Activated CD4-positive, alpha-beta T cell treated with anti-CD3 and anti-CD28 coated beads for 36 hours (primary cell): ENCODE results near the gene CENPP. TPM values are rescaled to one million over a fixed set of nuclear protein-coding genes. Genes with fewer than 3 reads are reported as not detected.

Experiments used
- ATAC-seq: fragments of 200-7000 bp; cut with Tn5 transposase; one replicate; pipeline ENCODE4 v1.10.0; 2021; ENCODE audit warnings: mild to moderate bottlenecking, moderate library complexity
- CTCF ChIA-PET: fragments of 350-600 bp; sonication (Branson Sonifier 250); formaldehyde crosslinking; loops from one replicate; lab custom pipeline; 2021; ENCODE audit warnings: antibody characterized with exemption; lab: Charles Lee
- POLR2A ChIA-PET: fragments of 350-600 bp; sonication (Branson Sonifier 250); formaldehyde crosslinking; loops from one replicate; lab custom pipeline; 2021; ENCODE audit warnings: antibody characterized with exemption, inconsistent platforms; lab: Charles Lee
- DNase-seq: peaks from one replicate; pipeline ENCODE4 v3.0.0-alpha.2; 2020
- H3K27ac Mint-ChIP-seq: one replicate; pipeline ENCODE4 v1.8.0; 2021; ENCODE audit warnings: mixed read lengths
- H3K27me3 Mint-ChIP-seq: one replicate; pipeline ENCODE4 v1.8.0; 2021; ENCODE audit warnings: mixed read lengths
- H3K36me3 Mint-ChIP-seq: one replicate; pipeline ENCODE4 v1.8.0; 2021; ENCODE audit warnings: low read depth, mixed read lengths
- H3K4me1 Mint-ChIP-seq: one replicate; pipeline ENCODE4 v1.8.0; 2021; ENCODE audit warnings: mixed read lengths
- H3K4me3 Mint-ChIP-seq: one replicate; pipeline ENCODE4 v1.8.0; 2021; ENCODE audit warnings: mild to moderate bottlenecking, moderate library complexity, mixed read lengths
- H3K9me3 Mint-ChIP-seq: one replicate; pipeline ENCODE4 v1.8.0; 2021; ENCODE audit warnings: low read depth, mixed read lengths
- intact Hi-C, 2 experiments: fragments of 100-400 bp; cut with DNase I in 1 of 2; cut with micrococcal nuclease in 1 of 2; formaldehyde crosslinking; loops; one replicate each; pipeline versions ENCODE4 v1.14.2 to v1.15.1; 2022 to 2024; cut with DNase I, micrococcal nuclease
- total RNA-seq, 2 experiments: library from RNA; stranded (reverse); gene quantifications; one replicate each; pipeline ENCODE4 v1.2.3, GENCODE V29; 2021

The CENPP gene
- total RNA-seq, 2 experiments from 2014 or later: 22.8 to 32.3 TPM

GRCh38 chr9:92637326-92637725, 311.6 kb downstream of the CENPP start:
- POLR2A ChIA-PET: no interaction called here
- intact Hi-C loops: loop anchor here in 1 of 2 experiments (10.0 kb wide), 2 partner anchors 313 to 343 kb away; partner anchors contain the start of genes CENPP, IARS1 and NOL8
- ATAC-seq: no peak
- Mint-ChIP-seq H3K27me3 (no peaks in the 10 kb centered on the region), H3K27ac (no peak overlapping the region), H3K4me3 (no peak overlapping the region), H3K4me1 (no peaks in the 10 kb centered on the region), H3K36me3 (peaks cover 38% of the 10 kb centered on the region), H3K9me3 (no peaks in the 10 kb centered on the region)
- no peak for DNase-seq
- CTCF ChIA-PET: no interaction called here

- H3K27ac Mint-ChIP-seq: no peak overlapping the region
- peaks cover 35% of the 10 kb centered on the region for H3K36me3 Mint-ChIP-seq
- ChIA-PET POLR2A (no interaction called here), CTCF (no interaction called here)
- no peak for ATAC-seq
- H3K4me3 Mint-ChIP-seq: no peak overlapping the region
- intact Hi-C loops: loop anchor here in 1 of 2 experiments (10.0 kb wide), 2 partner anchors 313 to 343 kb away; partner anchors contain the start of genes CENPP, IARS1 and NOL8
- no peak for DNase-seq
- no peaks in the 10 kb centered on the region for H3K4me1 Mint-ChIP-seq
- H3K27me3 Mint-ChIP-seq: no peaks in the 10 kb centered on the region
- H3K9me3 Mint-ChIP-seq: no peaks in the 10 kb centered on the region
These were observed 312.3 kb downstream of the CENPP start for GRCh38 chr9:92637886-92638620.

GRCh38 chr9:92638621-92639101, 312.9 kb downstream of the CENPP start:
- Mint-ChIP-seq H3K36me3 (peaks cover 39% of the 10 kb centered on the region), H3K4me3 (no peak overlapping the region), H3K27me3 (no peaks in the 10 kb centered on the region), H3K4me1 (no peaks in the 10 kb centered on the region), H3K9me3 (no peaks in the 10 kb centered on the region), H3K27ac (no peak overlapping the region)
- intact Hi-C loops: loop anchor here in 1 of 2 experiments (10.0 kb wide), 2 partner anchors 314 to 344 kb away; partner anchors contain the start of genes CENPP, IARS1 and NOL8
- POLR2A ChIA-PET: no interaction called here
- ATAC-seq: no peak
- DNase-seq: no peak
- CTCF ChIA-PET: no interaction called here

GRCh38 chr9:92639124-92639523, 313.4 kb downstream of the CENPP start:
- H3K4me3 Mint-ChIP-seq: no peak overlapping the region
- intact Hi-C loops: loop anchor here in 1 of 2 experiments (10.0 kb wide), 2 partner anchors 314 to 344 kb away; partner anchors contain the start of genes CENPP, IARS1 and NOL8
- no peaks in the 10 kb centered on the region for H3K27me3 Mint-ChIP-seq
- POLR2A ChIA-PET: no interaction called here
- H3K9me3 Mint-ChIP-seq: no peaks in the 10 kb centered on the region
- no peak overlapping the region for H3K27ac Mint-ChIP-seq
- no peaks in the 10 kb centered on the region for H3K4me1 Mint-ChIP-seq
- H3K36me3 Mint-ChIP-seq: peaks cover 39% of the 10 kb centered on the region
- no peak for DNase-seq
- CTCF ChIA-PET: no interaction called here
- ATAC-seq: no peak

GRCh38 chr9:92639791-92640271, 314.1 kb downstream of the CENPP start:
- Mint-ChIP-seq H3K27ac (no peak overlapping the region), H3K4me1 (no peaks in the 10 kb centered on the region), H3K27me3 (no peaks in the 10 kb centered on the region), H3K4me3 (no peak overlapping the region), H3K36me3 (peaks cover 39% of the 10 kb centered on the region), H3K9me3 (no peaks in the 10 kb centered on the region)
- intact Hi-C loops: loop anchor here in 1 of 2 experiments (10.0 kb wide), 2 partner anchors 315 to 345 kb away; partner anchors contain the start of genes CENPP, IARS1 and NOL8
- POLR2A ChIA-PET: no interaction called here
- ATAC-seq: no peak
- CTCF ChIA-PET: no interaction called here
- no peak for DNase-seq

GRCh38 chr9:92640398-92641091, 314.8 kb downstream of the CENPP start:
- no peaks in the 10 kb centered on the region for H3K27me3 Mint-ChIP-seq
- no peak overlapping the region for H3K4me3 Mint-ChIP-seq
- H3K9me3 Mint-ChIP-seq: no peaks in the 10 kb centered on the region
- ChIA-PET CTCF (no interaction called here), POLR2A (no interaction called here)
- H3K4me1 Mint-ChIP-seq: no peaks in the 10 kb centered on the region
- DNase-seq: no peak
- no peak overlapping the region for H3K27ac Mint-ChIP-seq
- intact Hi-C loops: no loop called here
- peaks cover 44% of the 10 kb centered on the region for H3K36me3 Mint-ChIP-seq
- no peak for ATAC-seq

- CTCF ChIA-PET: no interaction called here
- Mint-ChIP-seq H3K9me3 (peaks cover 2% of the 10 kb centered on the region), H3K27me3 (no peaks in the 10 kb centered on the region), H3K36me3 (peaks cover 51% of the 10 kb centered on the region), H3K4me1 (peaks cover 2% of the 10 kb centered on the region), H3K27ac (no peak overlapping the region), H3K4me3 (no peak overlapping the region)
- DNase-seq: no peak
- POLR2A ChIA-PET: no interaction called here
- no peak for ATAC-seq
- intact Hi-C loops: no loop called here
These were observed 315.5 kb downstream of the CENPP start for GRCh38 chr9:92641092-92641809.

GRCh38 chr9:92642041-92642451, 316.3 kb downstream of the CENPP start:
- H3K4me3 Mint-ChIP-seq: no peak overlapping the region
- H3K4me1 Mint-ChIP-seq: peaks cover 7% of the 10 kb centered on the region
- intact Hi-C loops: no loop called here
- H3K36me3 Mint-ChIP-seq: peaks cover 55% of the 10 kb centered on the region
- ATAC-seq: no peak
- H3K27me3 Mint-ChIP-seq: no peaks in the 10 kb centered on the region
- H3K9me3 Mint-ChIP-seq: peaks cover 2% of the 10 kb centered on the region
- DNase-seq: no peak
- CTCF ChIA-PET: no interaction called here
- POLR2A ChIA-PET: no interaction called here
- no peak overlapping the region for H3K27ac Mint-ChIP-seq

GRCh38 chr9:92642564-92642963, 316.8 kb downstream of the CENPP start:
- Mint-ChIP-seq H3K27ac (no peak overlapping the region), H3K4me1 (peaks cover 9% of the 10 kb centered on the region), H3K36me3 (peaks cover 58% of the 10 kb centered on the region), H3K27me3 (no peaks in the 10 kb centered on the region), H3K9me3 (peaks cover 2% of the 10 kb centered on the region), H3K4me3 (no peak overlapping the region)
- ATAC-seq (no peak), DNase-seq (no peak)
- CTCF ChIA-PET: no interaction called here
- intact Hi-C loops: no loop called here
- POLR2A ChIA-PET: no interaction called here

- CTCF ChIA-PET: interaction anchor here (0.9 kb wide), 1 partner anchor 9 kb away, joined by 3 read pairs; no protein-coding TSS in a partner anchor
- no peak for ATAC-seq
- peaks cover 9% of the 10 kb centered on the region for H3K4me1 Mint-ChIP-seq
These were observed 318.5 kb downstream of the CENPP start for GRCh38 chr9:92644278-92644677.

GRCh38 chr9:92645041-92645440, 319.3 kb downstream of the CENPP start:
- Mint-ChIP-seq H3K36me3 (peaks cover 61% of the 10 kb centered on the region), H3K27me3 (no peaks in the 10 kb centered on the region), H3K9me3 (peaks cover 2% of the 10 kb centered on the region), H3K4me3 (no peak overlapping the region), H3K27ac (no peak overlapping the region), H3K4me1 (peaks cover 9% of the 10 kb centered on the region)
- ATAC-seq (no peak), DNase-seq (no peak)
- ChIA-PET POLR2A (no interaction called here), CTCF (interaction anchor here (0.6 kb wide), 1 partner anchor 301 kb away, joined by 3 read pairs; no protein-coding TSS in a partner anchor)
- intact Hi-C loops: no loop called here

More at GRCh38 chr9:92644278-92644677, 318.5 kb downstream of the CENPP start:
- intact Hi-C loops: no loop called here
- Mint-ChIP-seq H3K27ac (no peak overlapping the region), H3K9me3 (peaks cover 2% of the 10 kb centered on the region), H3K27me3 (no peaks in the 10 kb centered on the region), H3K36me3 (peaks cover 63% of the 10 kb centered on the region), H3K4me3 (no peak overlapping the region)
- DNase-seq: no peak
- POLR2A ChIA-PET: interaction anchor here (0.7 kb wide), 1 partner anchor 171 kb away, joined by 3 read pairs; no protein-coding TSS in a partner anchor
